IMR-90 (cell line): Measurements from ENCODE around the gene SPACA7. TPM values are rescaled to one million over a fixed set of nuclear protein-coding genes. Genes with fewer than 3 reads are reported as not detected.

Experiments used
- ATAC-seq: fragments of 200-7000 bp; cut with Tn5 transposase; 2 replicates; pipeline ENCODE4 v1.9.1; 2020; ENCODE audit warnings: low read depth, mild to moderate bottlenecking, moderate library complexity
- BruUV-seq: library from RNA; stranded (reverse); fragments of 400-500 nt; replicated peaks from 2 replicates; lab custom pipeline; 2021; lab: Mats Ljungman, UMichigan
- CTCF ChIA-PET: fragments of 300-600 bp; formaldehyde crosslinking; extraction: SDS; loops from one replicate; lab custom pipeline; 2021; ENCODE audit warnings: antibody characterized with exemption; lab: Yijun Ruan, JAX
- POLR2A ChIA-PET: fragments of 300-600 bp; sonication (Branson Sonifier 250); formaldehyde crosslinking; loops from one replicate; lab custom pipeline; 2022; ENCODE audit warnings: antibody characterized with exemption; ENCODE audit not compliant: unreplicated experiment; lab: Charles Lee
- DNase-seq: peaks from one replicate; pipeline ENCODE4 v3.0.0; 2013
- H2AFZ ChIP-seq: replicated peaks from 2 replicates; pipeline ENCODE3; 2013; ENCODE audit warnings: low read length, mild to moderate bottlenecking; ENCODE audit not compliant: poor library complexity
- H2AK5ac ChIP-seq: 2 replicates; pipeline ENCODE4 v1.6.1; 2013; ENCODE audit warnings: low read depth, low read length, inconsistent platforms
- H2AK9ac ChIP-seq: replicated peaks from 2 replicates; pipeline ENCODE3; 2013; ENCODE audit warnings: mild to moderate bottlenecking, low read depth, low read length, moderate library complexity; ENCODE audit not compliant: poor library complexity
- H2BK120ac ChIP-seq: 2 replicates; pipeline ENCODE4 v1.6.1; 2013; ENCODE audit warnings: low read depth, low read length, inconsistent platforms
- H2BK15ac ChIP-seq: 3 replicates; pipeline ENCODE4 v1.6.1; 2013; ENCODE audit warnings: low read depth, low read length, inconsistent platforms
- H2BK20ac ChIP-seq: 2 replicates; pipeline ENCODE4 v1.6.1; 2013; ENCODE audit warnings: low read depth, mild to moderate bottlenecking, inconsistent platforms, low read length, moderate library complexity
- H2BK5ac ChIP-seq: 2 replicates; pipeline ENCODE4 v1.6.1; 2013; ENCODE audit warnings: mild to moderate bottlenecking, low read depth, low read length, inconsistent platforms; ENCODE audit not compliant: poor library complexity, severe bottlenecking
- H3K14ac ChIP-seq: replicated peaks from 2 replicates; pipeline ENCODE4 v1.6.1; 2013; ENCODE audit warnings: low read depth, low read length, inconsistent platforms
- H3K18ac ChIP-seq: 2 replicates; pipeline ENCODE4 v1.6.1; 2013; ENCODE audit warnings: low read depth, low read length, control low read depth
- H3K23ac ChIP-seq: 2 replicates; pipeline ENCODE4 v1.6.1; 2013; ENCODE audit warnings: low read depth, low read length, inconsistent platforms
- H3K27ac ChIP-seq: 2 replicates; pipeline ENCODE4 v1.5.1; 2013; ENCODE audit warnings: mild to moderate bottlenecking, control low read depth, low read length; ENCODE audit not compliant: insufficient read depth
- H3K27me3 ChIP-seq: 2 replicates; pipeline ENCODE4 v1.6.1; 2013; ENCODE audit warnings: low read length; ENCODE audit not compliant: control insufficient read depth, insufficient read depth
- H3K36me3 ChIP-seq: 2 replicates; pipeline ENCODE4 v1.6.1; 2013; ENCODE audit warnings: low read length, mixed read lengths; ENCODE audit not compliant: control insufficient read depth, insufficient read depth
- H3K4ac ChIP-seq: 2 replicates; pipeline ENCODE4 v1.6.1; 2013; ENCODE audit warnings: low read depth, low read length, inconsistent platforms
- H3K4me1 ChIP-seq: 2 replicates; pipeline ENCODE4 v1.6.1; 2013; ENCODE audit warnings: low read length, mixed read lengths; ENCODE audit not compliant: control insufficient read depth, insufficient read depth
- H3K4me2 ChIP-seq: 2 replicates; pipeline ENCODE4 v1.6.1; 2013; ENCODE audit warnings: low read depth, mild to moderate bottlenecking, control low read depth, low read length, moderate library complexity
- H3K4me3 ChIP-seq: 2 replicates; pipeline ENCODE4 v1.5.1; 2013; ENCODE audit warnings: low read depth, mild to moderate bottlenecking, control low read depth, low read length, moderate library complexity; ENCODE audit not compliant: insufficient read depth
- H3K56ac ChIP-seq: 2 replicates; pipeline ENCODE4 v1.6.1; 2013; ENCODE audit warnings: low read length, inconsistent platforms; ENCODE audit not compliant: insufficient read depth; ENCODE audit errors: extremely low read depth
- H3K79me1 ChIP-seq, 2 experiments: 2 replicates each; pipeline ENCODE4 v1.6.1; 2013; ENCODE audit warnings: low read length in 2 of 2, inconsistent platforms in 1 of 2, low read depth in 1 of 2
- H3K9ac ChIP-seq: 2 replicates; pipeline ENCODE4 v1.6.1; 2013; ENCODE audit warnings: low read depth, low read length, control low read depth
- H3K9me1 ChIP-seq: 2 replicates; pipeline ENCODE4 v1.6.1; 2013; ENCODE audit warnings: low read length, inconsistent platforms; ENCODE audit not compliant: insufficient read depth
- H3K9me3 ChIP-seq: 2 replicates; pipeline ENCODE4 v1.6.1; 2013; ENCODE audit warnings: low read length; ENCODE audit not compliant: control insufficient read depth, insufficient read depth
- H4K20me1 ChIP-seq: 2 replicates; pipeline ENCODE4 v1.6.1; 2013; ENCODE audit warnings: low read length, inconsistent platforms; ENCODE audit not compliant: insufficient read depth
- H4K5ac ChIP-seq: 2 replicates; pipeline ENCODE4 v1.6.1; 2013; ENCODE audit warnings: mild to moderate bottlenecking, low read depth, low read length, control low read depth
- H4K8ac ChIP-seq, 2 experiments: 2 replicates each; pipeline ENCODE4 v1.6.1; 2013; ENCODE audit warnings: low read depth in 2 of 2, low read length in 2 of 2, control low read depth in 1 of 2, inconsistent platforms in 1 of 2
- H4K91ac ChIP-seq: 2 replicates; pipeline ENCODE4 v1.6.1; 2013; ENCODE audit warnings: low read depth, low read length, inconsistent platforms; ENCODE audit not compliant: insufficient read depth
- CEBPB ChIP-seq: IDR thresholded peaks from 2 replicates; pipeline ENCODE4 v1.6.1; 2012; ENCODE audit warnings: low read depth, low read length, improper control_type of control experiment
- FOS ChIP-seq: fragments of 150-350 bp; IDR thresholded peaks from 2 replicates; pipeline ENCODE4 v1.6.1; 2016; ENCODE audit warnings: low read depth, low read length
- MAFK ChIP-seq: IDR thresholded peaks from 2 replicates; pipeline ENCODE4 v1.6.1; 2012; ENCODE audit warnings: low read depth, low read length, improper control_type of control experiment
- WGBS, 2 experiments: methylation state at CpG; one replicate each; pipeline versions ENCODE4 v1.1.5 to v1.1.7; 2013; ENCODE audit warnings: missing lambda C conversion rate in 2 of 2; ENCODE audit not compliant: insufficient read length in 1 of 2; ENCODE audit errors: extremely low coverage in 2 of 2; 5-methylcytosine and 5-hydroxymethylcytosine counted together
- dilution Hi-C: fragments of 300-500 bp; cut with HindIII; formaldehyde crosslinking; loops from one replicate; pipeline ENCODE4 v1.14.3; 2018; ENCODE audit warnings: low sequenced_read_pairs; ENCODE audit not compliant: unreplicated experiment
- in situ Hi-C: fragments of 300-500 bp; cut with MboI; formaldehyde crosslinking; loops from 3 replicates; pipeline ENCODE4 v1.14.3; 2019; ENCODE audit warnings: low sequenced_read_pairs, inconsistent platforms, mixed read lengths
- intact Hi-C: fragments of 100-400 bp; cut with micrococcal nuclease; formaldehyde crosslinking; loops from 2 replicates; pipeline ENCODE4 v1.10.0; 2022
- polyA plus RNA-seq, 3 experiments: library from polyadenylated mRNA; depleted of rRNA; stranded (reverse); fragments of >200 nt; gene quantifications; 2 replicates each; pipeline ENCODE4 v1.2.3, GENCODE V29; 2012; ENCODE audit warnings: low replicate concordance in 1 of 3
- total RNA-seq: library from RNA; depleted of rRNA; stranded (reverse); fragments of >200 nt; gene quantifications from 2 replicates; pipeline ENCODE4 v1.2.3, GENCODE V29; 2012

SPACA7 gene
- total and polyA plus RNA-seq, 2 of the 4 experiments (the other 2 are of a cell fraction) = not detected

GRCh38 chr13:112362021-112362420 lies 14.1 kb upstream of the SPACA7 start:
- intact Hi-C loops = no loop called here
- Histone ChIP-seq H4K5ac (no peak overlapping the region), H4K8ac (no peak overlapping the region), H3K4me2 (no peak overlapping the region), H3K23ac (no peak overlapping the region), H3K18ac (no peak overlapping the region), H3K36me3 (no peaks in the 10 kb centered on the region), H3K4ac (no peak overlapping the region), H2BK20ac (no peak overlapping the region), H4K91ac (no peak overlapping the region), H3K14ac (no peak overlapping the region), H2AFZ (no peak overlapping the region), H2BK5ac (no peak overlapping the region), H2AK9ac (no peak overlapping the region), H2AK5ac (no peak overlapping the region), H3K27me3 (no peaks in the 10 kb centered on the region), H3K9me1 (no peaks in the 10 kb centered on the region), H2BK15ac (no peak overlapping the region), H3K4me1 (no peaks in the 10 kb centered on the region), H3K4me3 (no peak overlapping the region), H4K20me1 (no peaks in the 10 kb centered on the region), H3K9me3 (peaks cover 31% of the 10 kb centered on the region), H3K27ac (no peak overlapping the region), H3K9ac (no peak overlapping the region), H3K79me1 (no peaks in the 10 kb centered on the region), H3K56ac (no peak overlapping the region), H2BK120ac (no peak overlapping the region)
- no peak for TF ChIP-seq FOS
- no peak for TF ChIP-seq CEBPB
- no peak for TF ChIP-seq MAFK
- no TSS peak for BruUV-seq
- no CpG with 5 or more reads among the region's 5 CpGs for WGBS, 2 experiments
- ChIA-PET CTCF (no interaction called here), POLR2A (no interaction called here)
- dilution Hi-C loops = no loop called here
- in situ Hi-C loops = no loop called here
- ATAC-seq = no peak
- DNase-seq = no peak
